BJ (cell line): ENCODE results near the gene ARSH. TPM values are rescaled to one million over a fixed set of nuclear protein-coding genes. Genes with fewer than 3 reads are reported as not detected.

ENCODE experiments used
- CTCF ChIA-PET: fragments of 350-600 bp; formaldehyde crosslinking; extraction: SDS; loops from one replicate; lab custom pipeline; 2021; ENCODE audit warnings: antibody characterized with exemption, inconsistent platforms; lab: Yijun Ruan, JAX
- POLR2A ChIA-PET: fragments of 300-600 bp; sonication (Branson Sonifier 250); formaldehyde crosslinking; extraction: SDS; loops from one replicate; lab custom pipeline; 2021; ENCODE audit warnings: antibody characterized with exemption; lab: Charles Lee
- DNase-seq: peaks from one replicate; pipeline ENCODE4 v3.0.0-alpha.2; 2011; ENCODE audit warnings: low read depth
- H3K27me3 ChIP-seq: 2 replicates; pipeline ENCODE4 v1.6.0; 2011; ENCODE audit warnings: low read length; ENCODE audit not compliant: control insufficient read depth, insufficient read depth
- H3K36me3 ChIP-seq: 2 replicates; pipeline ENCODE4 v1.5.1; 2011; ENCODE audit warnings: low read length; ENCODE audit not compliant: control insufficient read depth, insufficient read depth
- H3K4me3 ChIP-seq: 2 replicates; pipeline ENCODE4 v1.5.1; 2011; ENCODE audit warnings: low read depth, mild to moderate bottlenecking, control low read depth, low read length
- CTCF ChIP-seq: IDR thresholded peaks from 2 replicates; pipeline ENCODE4 v1.5.1; 2011; ENCODE audit warnings: low read depth, mild to moderate bottlenecking, control low read depth, inconsistent platforms, low read length, moderate library complexity; ENCODE audit not compliant: insufficient read depth
- polyA plus RNA-seq: library from polyadenylated mRNA; depleted of rRNA; stranded (reverse); fragments of >200 nt; gene quantifications from 2 replicates; pipeline ENCODE4 v1.2.3, GENCODE V29; 2011

ARSH gene
- polyA plus RNA-seq, 1 experiment: not detected

- DNase-seq: no peak
- CTCF ChIA-PET: no interaction called here
- Histone ChIP-seq H3K4me3 (no peak overlapping the region), H3K36me3 (no peaks in the 10 kb centered on the region), H3K27me3 (no peaks in the 10 kb centered on the region)
- POLR2A ChIA-PET: no interaction called here
- TF ChIP-seq CTCF: no peak
Measured at GRCh38 chrX:2965965-2966364, 40.4 kb upstream of the ARSH start.

GRCh38 chrX:2967012-2967411 is 39.3 kb upstream of the ARSH start:
- DNase-seq: no peak
- ChIA-PET CTCF (no interaction called here), POLR2A (no interaction called here)
- no peaks in the 10 kb centered on the region for H3K27me3 ChIP-seq
- no peak overlapping the region for H3K4me3 ChIP-seq
- no peaks in the 10 kb centered on the region for H3K36me3 ChIP-seq
- TF ChIP-seq CTCF: no peak

GRCh38 chrX:2967584-2967983 is 38.8 kb upstream of the ARSH start:
- ChIA-PET CTCF (no interaction called here), POLR2A (no interaction called here)
- H3K4me3 ChIP-seq: no peak overlapping the region

GRCh38 chrX:2967998-2968909 is 38.1 kb upstream of the ARSH start:
- Histone ChIP-seq H3K27me3 (no peaks in the 10 kb centered on the region), H3K36me3 (no peaks in the 10 kb centered on the region), H3K4me3 (peak overlapping the region; percentile 18; the same call in 1 of the 2 replicates)
- CTCF ChIA-PET: no interaction called here
- DNase-seq: no peak
- POLR2A ChIA-PET: no interaction called here
- TF ChIP-seq CTCF: no peak

More at GRCh38 chrX:2967584-2967983, 38.8 kb upstream of the ARSH start:
- TF ChIP-seq CTCF: no peak
- Histone ChIP-seq H3K36me3 (no peaks in the 10 kb centered on the region), H3K27me3 (no peaks in the 10 kb centered on the region)
- DNase-seq: no peak

- ChIA-PET CTCF (no interaction called here), POLR2A (no interaction called here)
Measured at GRCh38 chrX:2969021-2969420, 37.3 kb upstream of the ARSH start.

More at GRCh38 chrX:2969021-2969420, 37.3 kb upstream of the ARSH start:
- Histone ChIP-seq H3K4me3 (no peak overlapping the region), H3K36me3 (no peaks in the 10 kb centered on the region), H3K27me3 (no peaks in the 10 kb centered on the region)
- TF ChIP-seq CTCF: no peak
- DNase-seq: no peak
